Measurements from ENCODE around the gene ACTL10. TPM values are rescaled to one million over a fixed set of nuclear protein-coding genes. Genes with fewer than 3 reads are reported as not detected.

Gene ACTL10
- total RNA-seq, 1 donor = 2.2 TPM

- Histone ChIP-seq H3K79me2 (ENCODE audit: insufficient read depth, low read length) (peaks cover 9% of the 10 kb centered on the region), H2AFZ (ENCODE audit: low read length) (no peak overlapping the region), H3K9me3 (ENCODE audit: low read depth, low read length) (no peaks in the 10 kb centered on the region), H3K4me1 (ENCODE audit: insufficient read depth, low read length) (peaks cover 25% of the 10 kb centered on the region), H3K27ac (ENCODE audit: low read depth, low read length) (no peak overlapping the region), H3K36me3 (ENCODE audit: insufficient read depth, low read length) (peaks cover 7% of the 10 kb centered on the region), H3K4me3 (ENCODE audit: insufficient read depth, low read length) (no peak overlapping the region), H3K4me2 (ENCODE audit: insufficient read depth, low read length) (no peak overlapping the region), H3K27me3 (ENCODE audit: insufficient read depth, low read length) (no peaks in the 10 kb centered on the region), H4K20me1 (ENCODE audit: insufficient read depth, low read length) (peaks cover 11% of the 10 kb centered on the region)
- DNase-seq (ENCODE audit: insufficient read length, low spot score, missing footprints) = no peak
- TF ChIP-seq CTCF (IDR thresholded peaks at IDR 0.05; ENCODE audit: extremely low read depth, low read depth, low read length) = no peak
Observed at GRCh38 chr20:33679758-33680485, 13.2 kb downstream of the ACTL10 start.

- peak overlapping the region; percentile 13 for H3K4me2 ChIP-seq (ENCODE audit: insufficient read depth, low read length)
- DNase-seq (ENCODE audit: insufficient read length, low spot score, missing footprints) = peak; percentile 97
Observed at GRCh38 chr20:33680686-33681085, 13.9 kb downstream of the ACTL10 start.

GRCh38 chr20:33681288-33681687, 14.5 kb downstream of the ACTL10 start:
- Histone ChIP-seq H2AFZ (ENCODE audit: low read length) (no peak overlapping the region), H3K79me2 (ENCODE audit: insufficient read depth, low read length) (peaks cover 14% of the 10 kb centered on the region), H3K9me3 (ENCODE audit: low read depth, low read length) (no peaks in the 10 kb centered on the region), H3K4me2 (ENCODE audit: insufficient read depth, low read length) (peak overlapping the region; percentile 13), H3K4me3 (ENCODE audit: insufficient read depth, low read length) (no peak overlapping the region), H3K36me3 (ENCODE audit: insufficient read depth, low read length) (peaks cover 7% of the 10 kb centered on the region), H4K20me1 (ENCODE audit: insufficient read depth, low read length) (peaks cover 11% of the 10 kb centered on the region), H3K27me3 (ENCODE audit: insufficient read depth, low read length) (no peaks in the 10 kb centered on the region), H3K4me1 (ENCODE audit: insufficient read depth, low read length) (peaks cover 23% of the 10 kb centered on the region), H3K27ac (ENCODE audit: low read depth, low read length) (no peak overlapping the region)
- no peak for TF ChIP-seq CTCF (IDR thresholded peaks at IDR 0.05; ENCODE audit: extremely low read depth, low read depth, low read length)
- peak; percentile 88 for DNase-seq (ENCODE audit: insufficient read length, low spot score, missing footprints)

More at GRCh38 chr20:33680686-33681085, 13.9 kb downstream of the ACTL10 start:
- Histone ChIP-seq H3K36me3 (ENCODE audit: insufficient read depth, low read length) (peaks cover 7% of the 10 kb centered on the region), H3K9me3 (ENCODE audit: low read depth, low read length) (no peaks in the 10 kb centered on the region), H3K4me1 (ENCODE audit: insufficient read depth, low read length) (peaks cover 25% of the 10 kb centered on the region), H2AFZ (ENCODE audit: low read length) (no peak overlapping the region), H3K4me3 (ENCODE audit: insufficient read depth, low read length) (no peak overlapping the region), H4K20me1 (ENCODE audit: insufficient read depth, low read length) (peaks cover 11% of the 10 kb centered on the region), H3K27ac (ENCODE audit: low read depth, low read length) (no peak overlapping the region), H3K79me2 (ENCODE audit: insufficient read depth, low read length) (peaks cover 14% of the 10 kb centered on the region), H3K27me3 (ENCODE audit: insufficient read depth, low read length) (no peaks in the 10 kb centered on the region)
- no peak for TF ChIP-seq CTCF (IDR thresholded peaks at IDR 0.05; ENCODE audit: extremely low read depth, low read depth, low read length)

GRCh38 chr20:33681728-33682353, 15.1 kb downstream of the ACTL10 start:
- TF ChIP-seq CTCF (IDR thresholded peaks at IDR 0.05; ENCODE audit: extremely low read depth, low read depth, low read length) = no peak
- H3K4me2 ChIP-seq (ENCODE audit: insufficient read depth, low read length) = no peak overlapping the region
- H3K36me3 ChIP-seq (ENCODE audit: insufficient read depth, low read length) = peaks cover 7% of the 10 kb centered on the region
- peaks cover 11% of the 10 kb centered on the region for H4K20me1 ChIP-seq (ENCODE audit: insufficient read depth, low read length)
- no peak overlapping the region for H3K4me3 ChIP-seq (ENCODE audit: insufficient read depth, low read length)
- H2AFZ ChIP-seq (ENCODE audit: low read length) = no peak overlapping the region
- H3K27ac ChIP-seq (ENCODE audit: low read depth, low read length) = no peak overlapping the region
- no peak for DNase-seq (ENCODE audit: insufficient read length, low spot score, missing footprints)
- no peaks in the 10 kb centered on the region for H3K9me3 ChIP-seq (ENCODE audit: low read depth, low read length)
- no peaks in the 10 kb centered on the region for H3K27me3 ChIP-seq (ENCODE audit: insufficient read depth, low read length)
- peaks cover 26% of the 10 kb centered on the region for H3K4me1 ChIP-seq (ENCODE audit: insufficient read depth, low read length)
- peaks cover 14% of the 10 kb centered on the region for H3K79me2 ChIP-seq (ENCODE audit: insufficient read depth, low read length)
